ENCODE measurements around the gene HOTAIR. TPM values are rescaled to one million over a fixed set of nuclear protein-coding genes. Genes with fewer than 3 reads are reported as not detected.

HOTAIR gene
- total and polyA plus RNA-seq, 7 donors, result not detected

DNA sequence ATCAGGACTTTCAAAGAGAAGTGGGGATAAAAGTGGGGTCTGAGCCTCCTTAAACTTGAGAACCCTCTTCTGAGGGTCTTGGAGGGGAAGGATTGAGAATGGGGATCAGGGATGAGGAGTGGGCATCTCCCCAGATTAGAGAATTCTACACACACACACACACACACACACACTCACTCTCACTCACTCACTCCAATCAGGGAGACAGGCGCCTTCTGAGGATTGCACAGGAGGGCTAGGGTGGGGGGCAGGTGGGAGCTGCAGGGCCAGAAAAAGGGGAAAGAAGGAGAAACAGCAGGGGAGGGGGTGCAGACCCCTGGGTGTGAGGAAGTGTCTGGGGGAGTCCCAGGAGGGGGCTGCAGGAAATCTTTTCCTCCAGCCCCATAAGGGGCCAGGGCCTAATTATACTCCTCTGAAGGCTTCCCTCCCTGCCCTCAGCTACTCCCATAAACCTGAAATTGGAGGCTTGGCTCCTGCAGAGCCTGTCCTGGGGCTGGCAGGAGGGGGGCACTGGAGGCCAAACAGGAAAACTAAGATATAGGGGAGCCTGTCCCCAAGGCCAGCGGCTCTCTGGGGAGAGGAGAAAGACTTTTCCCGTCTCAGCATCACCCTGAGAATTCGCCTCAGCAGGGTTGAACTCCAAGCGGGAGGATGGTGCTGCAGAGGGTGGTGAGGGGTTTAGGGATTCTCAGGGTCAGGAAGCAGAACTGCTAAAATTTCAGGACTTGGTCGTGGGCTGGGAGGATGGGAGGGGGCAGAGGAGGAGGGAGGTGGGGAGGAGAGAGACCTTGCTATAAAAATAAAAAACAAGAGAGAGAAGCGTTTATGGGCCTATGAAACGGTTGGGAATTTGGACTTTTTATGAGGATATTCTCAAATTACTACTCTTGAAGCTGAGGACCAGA is 26.8 kb upstream of the HOTAIR start:
- Histone ChIP-seq H3K27ac (no peak overlapping the region), H3K9me3 (no peaks in the 10 kb centered on the region), H3K27me3 (peaks cover 90 to 100% (median 100%) of the 10 kb centered on the region in 3 donors), H3K4me1 (peaks cover 0 to 23% (median 20%) of the 10 kb centered on the region in 4 donors), H3K36me3 (no peaks in the 10 kb centered on the region), H3K4me3 (no peak overlapping the region)
- intact Hi-C loops (cut with DNase I), result loop anchor here (10.0 kb wide), 1 partner anchor 373 kb away; no protein-coding TSS in a partner anchor
- TF ChIP-seq POLR2A (IDR thresholded peaks at IDR 0.05) (no peak), EP300 (IDR thresholded peaks at IDR 0.05) (no peak), POLR2AphosphoS5 (IDR thresholded peaks at IDR 0.05) (no peak)
- TF ChIP-seq, protein P1, sequence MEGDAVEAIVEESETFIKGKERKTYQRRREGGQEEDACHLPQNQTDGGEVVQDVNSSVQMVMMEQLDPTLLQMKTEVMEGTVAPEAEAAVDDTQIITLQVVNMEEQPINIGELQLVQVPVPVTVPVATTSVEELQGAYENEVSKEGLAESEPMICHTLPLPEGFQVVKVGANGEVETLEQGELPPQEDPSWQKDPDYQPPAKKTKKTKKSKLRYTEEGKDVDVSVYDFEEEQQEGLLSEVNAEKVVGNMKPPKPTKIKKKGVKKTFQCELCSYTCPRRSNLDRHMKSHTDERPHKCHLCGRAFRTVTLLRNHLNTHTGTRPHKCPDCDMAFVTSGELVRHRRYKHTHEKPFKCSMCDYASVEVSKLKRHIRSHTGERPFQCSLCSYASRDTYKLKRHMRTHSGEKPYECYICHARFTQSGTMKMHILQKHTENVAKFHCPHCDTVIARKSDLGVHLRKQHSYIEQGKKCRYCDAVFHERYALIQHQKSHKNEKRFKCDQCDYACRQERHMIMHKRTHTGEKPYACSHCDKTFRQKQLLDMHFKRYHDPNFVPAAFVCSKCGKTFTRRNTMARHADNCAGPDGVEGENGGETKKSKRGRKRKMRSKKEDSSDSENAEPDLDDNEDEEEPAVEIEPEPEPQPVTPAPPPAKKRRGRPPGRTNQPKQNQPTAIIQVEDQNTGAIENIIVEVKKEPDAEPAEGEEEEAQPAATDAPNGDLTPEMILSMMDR (IDR thresholded peaks at IDR 0.05), result no peak
- DNase-seq, result no peak
- 13 to 24% methylated on average over 8 of the region's 8 CpGs for WGBS, 2 donors

DNA sequence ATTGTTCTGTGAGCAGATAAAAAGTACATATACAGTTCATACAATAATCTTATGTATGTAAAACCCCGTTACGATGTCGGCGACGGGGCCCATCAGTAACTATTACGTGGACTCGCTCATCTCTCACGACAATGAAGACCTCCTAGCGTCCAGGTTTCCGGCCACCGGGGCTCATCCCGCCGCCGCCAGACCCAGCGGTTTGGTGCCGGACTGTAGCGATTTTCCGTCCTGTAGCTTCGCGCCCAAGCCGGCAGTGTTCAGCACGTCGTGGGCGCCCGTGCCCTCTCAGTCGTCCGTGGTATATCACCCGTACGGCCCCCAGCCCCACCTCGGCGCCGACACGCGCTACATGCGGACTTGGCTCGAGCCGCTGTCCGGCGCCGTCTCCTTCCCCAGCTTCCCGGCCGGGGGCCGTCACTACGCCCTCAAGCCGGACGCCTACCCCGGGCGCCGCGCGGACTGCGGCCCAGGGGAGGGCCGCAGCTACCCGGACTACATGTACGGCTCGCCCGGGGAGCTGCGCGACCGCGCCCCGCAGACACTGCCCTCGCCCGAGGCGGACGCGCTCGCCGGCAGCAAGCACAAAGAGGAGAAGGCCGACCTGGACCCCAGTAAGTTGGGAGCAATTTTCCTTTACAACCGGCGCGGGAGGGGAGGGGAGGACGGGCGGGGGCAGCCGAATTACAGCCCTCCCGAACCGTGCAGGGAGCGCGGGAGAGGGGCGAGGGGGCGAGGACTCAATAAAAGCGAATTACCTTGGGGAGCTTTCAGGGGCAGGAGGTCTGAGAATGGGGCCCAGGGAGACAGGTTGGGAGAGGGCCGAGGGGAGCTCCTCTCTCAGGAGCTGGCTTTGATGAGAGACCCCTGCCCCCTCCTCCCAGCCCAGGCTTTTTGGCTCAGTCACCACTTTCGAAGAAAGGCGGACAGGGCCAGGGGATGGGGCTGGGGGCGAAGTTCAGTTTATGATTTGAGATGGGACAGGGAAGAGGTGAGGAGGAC is 25.7 kb upstream of the HOTAIR start, which contains the start of gene HOXC9:
Gene HOXC9 (plus strand): TSS at position 46 of the 999 bp plus-strand sequence. CDS start 28 bp downstream, at position 74.
- Histone ChIP-seq H3K4me3 (peak within 1 kb of the TSS in 2 of 4 donors; percentile 27 to 29), H3K36me3 (no peaks in the 10 kb centered on the region), H3K9me3 (no peaks in the 10 kb centered on the region), H3K4me1 (peaks cover 0 to 27% (median 21%) of the 10 kb centered on the region in 4 donors), H3K27ac (no peak within 1 kb of the TSS), H3K27me3 (peaks cover 92 to 100% (median 100%) of the 10 kb centered on the region in 3 donors)
- WGBS, 2 donors, result 5 to 6% methylated on average over 87 of the region's 87 CpGs
- intact Hi-C loops (cut with DNase I), result loop anchor here (10.0 kb wide), 1 partner anchor 374 kb away; no protein-coding TSS in a partner anchor
- TF ChIP-seq POLR2AphosphoS5 (IDR thresholded peaks at IDR 0.05) (no peak), POLR2A (IDR thresholded peaks at IDR 0.05) (no peak)
- no peak for DNase-seq

- no peaks in the 10 kb centered on the region for H3K9me3 ChIP-seq
- peak overlapping the region in 2 of 4 donors; percentile 27 to 29 for H3K4me3 ChIP-seq
- H3K4me1 ChIP-seq, result peaks cover 0 to 35% (median 29%) of the 10 kb centered on the region in 4 donors
- no peak overlapping the region for H3K27ac ChIP-seq
- WGBS, 2 donors, result 3 to 10% methylated on average over 35 of the region's 35 CpGs
- peaks cover 92 to 100% (median 100%) of the 10 kb centered on the region in 3 donors for H3K27me3 ChIP-seq
- DNase-seq, result no peak
- TF ChIP-seq POLR2A (IDR thresholded peaks at IDR 0.05), result no peak
- no peak for TF ChIP-seq POLR2AphosphoS5 (IDR thresholded peaks at IDR 0.05)
- no peak for TF ChIP-seq EP300 (IDR thresholded peaks at IDR 0.05)
- TF ChIP-seq, protein P1 (IDR thresholded peaks at IDR 0.05), result no peak
- intact Hi-C loops (cut with DNase I), result loop anchor here (10.0 kb wide), 1 partner anchor 375 kb away; no protein-coding TSS in a partner anchor
- H3K36me3 ChIP-seq, result no peaks in the 10 kb centered on the region
Measured at GRCh38 chr12:53999559-54000115, 24.9 kb upstream of the HOTAIR start.

- H3K4me1 ChIP-seq, result peaks cover 0 to 43% (median 36%) of the 10 kb centered on the region in 4 donors
- H3K27ac ChIP-seq, result no peak overlapping the region
- no peaks in the 10 kb centered on the region for H3K9me3 ChIP-seq
- DNase-seq, result no peak
- H3K4me3 ChIP-seq, result no peak overlapping the region
- intact Hi-C loops (cut with DNase I), result no loop called here
- 4 to 9% methylated on average over 13 of the region's 13 CpGs for WGBS, 2 donors
- peaks cover 94 to 100% (median 100%) of the 10 kb centered on the region in 3 donors for H3K27me3 ChIP-seq
- H3K36me3 ChIP-seq, result no peaks in the 10 kb centered on the region
- TF ChIP-seq, protein P1 (IDR thresholded peaks at IDR 0.05), result no peak
- TF ChIP-seq POLR2A (IDR thresholded peaks at IDR 0.05), result no peak
- TF ChIP-seq POLR2AphosphoS5 (IDR thresholded peaks at IDR 0.05), result no peak
- TF ChIP-seq EP300 (IDR thresholded peaks at IDR 0.05), result no peak
Measured at GRCh38 chr12:53998900-53999236, 24.1 kb upstream of the HOTAIR start.

All from sigmoid colon (tissue), 7 donors.